Vein endothelial cell (primary cell): Measurements from ENCODE around the gene KIF11. TPM values are rescaled to one million over a fixed set of nuclear protein-coding genes. Genes with fewer than 3 reads are reported as not detected.

Experiments used
- small RNA-seq: library from RNA; depleted of rRNA; stranded (forward); fragments of <200 nt; gene quantifications from one replicate; pipeline ENCODE3, GENCODE V24; 2012
- total RNA-seq: library from RNA; depleted of rRNA; stranded (reverse); fragments of >200 nt; gene quantifications from 2 replicates; pipeline ENCODE4 v1.2.3, GENCODE V29; 2012

The KIF11 gene
- total RNA-seq: 13.7 and 27.8 TPM in 2 replicates

DNA sequence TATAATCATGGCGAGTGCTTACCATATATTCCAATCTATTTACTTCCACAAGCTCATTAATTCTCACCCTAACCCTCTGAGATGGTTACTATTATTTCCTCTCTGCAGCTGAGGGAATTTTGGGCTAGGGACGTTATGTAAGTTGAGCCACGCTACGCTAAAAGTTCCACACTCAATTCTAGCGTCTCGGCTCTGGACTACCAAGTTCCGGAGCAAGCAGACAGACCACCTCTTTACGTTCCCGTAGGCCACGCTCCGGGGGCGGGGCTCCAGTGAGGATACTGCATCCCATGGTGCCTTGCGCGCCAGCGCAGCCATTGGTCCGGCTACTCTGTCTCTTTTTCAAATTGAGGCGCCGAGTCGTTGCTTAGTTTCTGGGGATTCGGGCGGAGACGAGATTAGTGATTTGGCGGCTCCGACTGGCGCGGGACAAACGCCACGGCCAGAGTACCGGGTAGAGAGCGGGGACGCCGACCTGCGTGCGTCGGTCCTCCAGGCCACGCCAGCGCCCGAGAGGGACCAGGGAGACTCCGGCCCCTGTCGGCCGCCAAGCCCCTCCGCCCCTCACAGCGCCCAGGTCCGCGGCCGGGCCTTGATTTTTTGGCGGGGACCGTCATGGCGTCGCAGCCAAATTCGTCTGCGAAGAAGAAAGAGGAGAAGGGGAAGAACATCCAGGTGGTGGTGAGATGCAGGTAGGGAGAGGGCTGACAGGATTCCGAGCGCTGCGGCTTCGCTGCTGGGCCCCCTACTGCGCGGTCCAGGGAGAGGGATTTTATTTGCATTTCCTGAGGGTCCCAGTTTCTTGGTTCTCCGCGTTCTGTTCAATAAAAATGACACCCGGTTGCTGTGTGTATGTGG, at the start of gene KIF11:
TSS of gene KIF11 (plus strand) at position 370 of the 858 bp plus-strand sequence. CDS start at position 616, 246 bp downstream.

GRCh38 chr10:92573798-92574547, 19.0 kb upstream of the KIF11 start, which contains the start of gene IDE:
Gene IDE, minus strand, starts transcription at chr10:92574093. Its CDS starts 74 bp downstream, at chr10:92574019.

DNA sequence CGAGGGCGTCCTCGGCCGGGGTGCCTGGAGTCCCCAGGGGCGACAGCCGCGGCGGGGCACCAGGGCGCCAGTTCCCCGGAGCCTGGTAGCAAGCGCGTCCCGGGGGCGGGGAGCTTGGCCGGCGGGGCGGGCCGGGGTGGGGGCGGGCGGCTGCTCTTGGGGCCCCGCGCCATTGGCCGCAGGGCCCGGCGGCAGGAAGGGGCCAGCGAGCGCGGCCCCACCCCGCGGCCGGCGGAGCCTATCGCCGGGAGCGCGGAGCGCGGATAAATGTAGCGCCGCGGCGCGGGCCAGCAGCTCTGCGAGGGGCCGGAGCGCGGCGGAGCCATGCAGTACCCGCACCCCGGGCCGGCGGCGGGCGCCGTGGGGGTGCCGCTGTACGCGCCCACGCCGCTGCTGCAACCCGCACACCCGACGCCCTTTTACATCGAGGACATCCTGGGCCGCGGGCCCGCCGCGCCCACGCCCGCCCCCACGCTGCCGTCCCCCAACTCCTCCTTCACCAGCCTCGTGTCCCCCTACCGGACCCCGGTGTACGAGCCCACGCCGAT, 96.8 kb downstream of the KIF11 start, which contains the start of gene HHEX:
TSS of gene HHEX (plus strand) at position 293 of the 548 bp plus-strand sequence. CDS start at position 325, 32 bp downstream.

Small RNA genes lying within 50 kb of the gene (small RNA-seq; reads per million reads assigned to genes)
- gene RN7SL644P: not detected

Other genes with a start within 250 kb of the KIF11 start
- gene IDE, start 19.0 kb upstream of the KIF11 start, total RNA-seq: 34.6 and 45.1 TPM in 2 replicates
- 65.0 and 71.9 TPM in 2 replicates for gene HHEX, start 96.8 kb downstream of the KIF11 start, total RNA-seq